Smooth muscle cell of the brain vasculature (primary cell): ENCODE data around the gene ANKMY1.
"Not testable (repeated sequence)": the region's sequence is repeated elsewhere in the genome, so short reads cannot be mapped to it uniquely, and the experiment has no call there.

Source experiments
- DNase-seq: peaks from one replicate; pipeline ENCODE4 v3.0.0-alpha.2; 2012; ENCODE audit warnings: low read depth, low spot score

ANKMY1 gene

DNA sequence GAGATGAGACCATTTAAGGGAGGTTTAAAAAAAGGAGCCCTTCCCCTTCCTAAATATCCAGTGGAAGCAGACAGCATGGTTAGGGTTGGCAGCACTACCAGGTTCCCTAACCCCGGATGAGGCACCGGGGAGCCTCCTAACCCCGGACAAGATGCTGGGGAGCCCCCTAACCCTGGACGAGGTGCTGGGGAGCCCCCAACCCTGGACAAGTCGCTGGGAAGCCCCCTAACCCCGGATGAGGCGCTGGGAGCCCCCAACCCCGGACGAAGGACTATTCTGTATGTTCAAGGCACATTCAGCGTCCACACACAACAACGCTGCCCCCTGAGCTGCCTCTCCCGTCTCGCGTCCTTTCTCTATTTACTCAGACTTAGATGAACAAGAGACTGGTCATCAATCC is 51.9 kb downstream of the ANKMY1 start:
- no peak for DNase-seq

DNA sequence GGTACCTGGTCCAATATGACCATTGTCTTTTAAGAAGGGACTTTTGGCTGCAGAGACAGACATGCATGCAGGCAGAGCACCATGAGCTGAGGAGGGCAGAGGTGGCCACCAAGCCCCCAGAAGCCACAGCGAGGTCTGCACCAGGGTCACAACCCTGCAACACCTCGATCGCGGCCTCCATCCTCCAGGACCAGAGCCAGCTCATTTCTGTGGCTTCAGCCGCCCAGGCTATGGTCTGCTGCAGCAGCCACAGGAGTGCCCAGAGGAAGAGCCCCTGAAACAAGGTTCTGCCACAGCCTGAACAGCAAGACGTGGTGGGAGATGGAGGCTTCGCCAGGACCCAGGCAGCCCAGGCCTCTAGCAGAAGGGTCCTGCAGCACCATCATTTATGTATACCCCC is 53.9 kb downstream of the ANKMY1 start:
- no peak for DNase-seq

DNA sequence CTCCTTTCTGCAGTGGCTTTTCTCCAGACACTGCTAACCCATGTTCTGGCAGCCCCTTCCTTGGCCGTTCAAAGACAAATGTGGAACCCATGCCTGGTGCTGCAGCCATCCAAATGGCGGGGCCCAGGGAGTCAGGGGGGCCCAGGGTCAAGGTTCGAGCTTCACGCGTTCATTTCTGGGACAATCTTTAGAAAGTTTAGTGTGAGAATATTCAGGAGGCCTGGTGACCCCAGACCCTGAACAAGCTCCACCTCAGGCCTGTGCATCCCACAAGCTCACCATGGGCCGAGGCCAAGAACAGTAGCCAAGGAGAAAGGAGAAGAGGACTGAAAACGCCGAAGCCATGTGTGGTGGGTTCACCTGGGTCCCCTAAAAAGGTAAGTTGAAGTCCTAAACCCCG is 54.4 kb downstream of the ANKMY1 start:
- no peak for DNase-seq

DNA sequence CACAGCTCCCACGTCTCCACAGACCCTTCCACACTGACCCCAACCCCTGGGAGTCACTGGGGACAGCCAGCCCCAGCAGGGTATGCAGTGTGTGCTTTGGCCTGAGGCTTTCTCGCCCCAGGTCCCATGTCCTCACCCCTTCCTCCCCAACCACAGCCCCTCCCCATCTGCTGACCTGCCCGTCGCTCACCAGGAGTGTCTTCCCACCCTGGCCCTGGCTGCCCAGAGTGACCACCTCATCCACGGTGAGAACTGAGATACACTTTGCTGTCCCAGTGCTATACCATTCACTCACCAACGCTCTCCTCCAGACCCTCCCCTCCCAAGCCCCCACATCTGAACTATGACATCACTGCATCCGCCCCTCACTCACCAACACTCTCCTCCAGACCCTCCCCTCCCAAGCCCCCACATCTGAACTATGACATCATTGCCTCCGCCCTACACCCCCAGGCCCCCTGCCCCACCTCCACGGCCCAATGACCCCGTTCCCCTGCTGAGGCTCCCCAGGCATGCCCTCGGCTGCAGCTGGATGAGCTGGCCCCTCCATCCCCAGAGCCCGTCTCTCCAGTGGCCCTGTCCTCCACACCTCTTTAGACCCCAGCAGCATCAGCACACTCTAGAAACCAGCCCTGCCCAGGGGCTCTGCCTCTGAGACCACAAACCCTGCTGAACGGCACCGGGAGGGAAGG is 55.2 kb downstream of the ANKMY1 start:
- no peak for DNase-seq

DNA sequence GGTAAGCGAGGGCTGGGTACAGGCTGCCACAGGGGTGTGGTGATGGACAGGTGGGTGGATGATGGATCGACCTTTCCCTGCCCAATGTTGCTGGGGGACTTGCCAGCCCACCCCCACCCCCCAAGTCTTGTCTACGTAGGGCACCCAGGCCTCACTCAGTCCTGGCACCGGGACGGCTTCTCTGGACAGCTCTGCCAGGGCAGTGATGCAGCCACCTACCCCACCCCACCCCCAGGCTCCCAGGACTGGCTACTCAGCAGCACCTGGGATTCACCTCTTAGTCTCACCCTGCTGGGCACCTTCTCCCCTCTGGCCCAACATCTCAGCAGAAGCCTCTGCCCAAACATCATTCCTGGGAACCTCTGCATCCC is 55.7 kb downstream of the ANKMY1 start:
- DNase-seq = no peak

DNA sequence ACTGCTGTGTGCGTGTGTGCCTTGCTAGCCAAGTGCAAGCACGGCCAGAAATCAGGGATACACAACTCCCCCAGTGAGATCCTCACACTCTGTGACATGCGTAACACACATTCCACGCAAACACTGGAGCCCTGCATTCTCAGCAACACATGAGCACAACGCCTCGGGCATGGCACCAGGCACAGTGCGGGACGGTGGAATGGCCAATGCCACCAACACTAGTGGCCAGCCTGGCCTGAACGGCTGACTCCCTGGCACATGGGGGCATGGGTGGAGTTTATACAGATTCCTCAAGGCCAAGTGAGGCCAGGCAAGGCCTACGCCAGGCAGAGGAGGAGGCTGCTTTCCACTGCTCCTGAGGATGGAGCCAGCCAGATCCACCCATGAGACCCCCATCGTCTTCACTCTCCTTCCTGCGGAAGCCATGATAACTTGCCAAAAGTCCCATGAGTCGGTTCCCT is 56.2 kb downstream of the ANKMY1 start:
- DNase-seq = no peak

DNA sequence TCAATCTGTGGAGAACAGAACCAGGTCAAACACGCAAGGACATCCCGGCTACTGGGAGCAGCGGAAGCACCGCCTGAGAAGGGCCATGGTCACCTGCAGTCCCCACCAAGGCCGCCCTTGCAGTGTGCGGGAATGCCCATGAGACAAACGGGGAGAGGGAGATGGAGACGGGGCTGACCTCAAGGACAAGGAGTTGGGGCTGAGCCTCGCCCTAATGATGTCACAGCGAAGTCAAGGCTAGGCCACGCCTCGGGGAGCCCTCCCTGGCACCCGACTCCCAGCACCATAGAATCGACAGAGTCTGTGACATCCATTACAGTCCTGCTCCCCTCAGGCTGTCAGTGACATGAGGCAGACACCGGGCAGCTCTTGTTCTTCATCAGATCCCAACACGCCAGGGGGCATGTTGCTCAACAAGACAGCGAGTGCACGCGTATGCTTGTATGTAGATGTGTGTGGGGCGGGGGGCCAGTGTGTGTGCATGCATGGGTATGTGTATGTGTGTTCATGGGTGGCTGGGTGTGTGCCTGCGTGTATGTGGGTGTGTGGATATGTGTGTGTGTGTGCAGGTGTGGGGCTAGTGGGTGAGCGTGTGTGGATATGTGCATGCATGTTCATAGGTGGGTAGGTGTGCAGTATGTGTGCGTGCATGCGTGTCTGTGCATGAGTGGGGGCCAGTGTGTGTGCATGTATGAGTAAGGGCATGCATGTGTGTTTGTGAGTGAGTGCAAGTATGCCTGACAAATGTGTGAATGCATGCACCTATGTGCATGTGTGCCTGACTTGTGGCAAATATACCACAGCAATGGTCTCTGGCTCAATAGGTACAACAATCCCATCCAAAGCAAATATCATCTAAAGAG is 57.0 kb downstream of the ANKMY1 start:
- DNase-seq = no peak

DNA sequence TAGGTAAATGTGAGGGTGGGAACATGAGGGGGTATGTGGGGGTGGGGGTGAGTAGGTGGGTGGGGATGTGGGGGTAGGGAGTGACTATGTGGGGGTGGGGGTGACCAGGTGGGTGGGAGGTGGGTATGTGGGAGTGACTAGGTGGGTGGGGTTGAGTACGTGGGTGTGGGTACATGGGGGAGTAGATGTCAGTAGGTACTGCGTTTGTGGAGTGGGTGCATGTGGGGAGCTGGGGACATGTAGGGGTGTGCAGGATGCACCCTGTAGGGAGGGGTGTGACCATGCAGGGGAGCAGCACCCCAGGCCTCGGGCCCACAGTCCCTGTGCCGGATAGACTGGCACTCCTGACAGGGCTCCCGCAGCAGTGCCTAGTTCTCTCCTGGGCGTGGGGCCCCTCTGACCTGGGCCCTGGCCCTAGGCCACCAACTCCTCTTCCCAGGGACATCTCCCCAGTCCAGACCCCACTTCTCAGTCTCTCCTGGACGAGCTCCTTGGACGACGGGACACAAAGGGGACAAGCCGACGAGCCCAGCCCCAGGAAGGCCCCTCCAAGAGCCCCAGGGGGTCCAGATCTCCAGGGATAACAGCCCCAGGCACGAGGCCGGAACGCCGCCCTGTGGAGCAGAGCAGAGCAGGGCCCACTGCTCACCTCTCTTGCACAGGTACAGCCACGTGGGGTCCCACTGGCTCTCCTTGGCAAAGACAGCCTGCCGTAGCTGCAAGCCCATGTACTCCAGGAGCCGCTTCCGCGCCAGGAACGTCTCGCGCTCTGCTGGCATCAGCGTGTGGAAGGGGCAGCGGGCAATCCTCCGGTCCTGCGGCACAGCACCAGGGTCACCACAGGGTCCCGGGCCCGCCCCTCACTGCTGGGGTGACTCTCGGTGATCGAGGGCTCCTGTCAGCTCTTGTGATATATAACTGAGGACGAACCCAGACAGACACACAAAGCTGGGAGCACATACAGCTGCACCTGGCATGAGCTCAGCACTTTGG is 58.2 kb downstream of the ANKMY1 start:
- DNase-seq = no peak

DNA sequence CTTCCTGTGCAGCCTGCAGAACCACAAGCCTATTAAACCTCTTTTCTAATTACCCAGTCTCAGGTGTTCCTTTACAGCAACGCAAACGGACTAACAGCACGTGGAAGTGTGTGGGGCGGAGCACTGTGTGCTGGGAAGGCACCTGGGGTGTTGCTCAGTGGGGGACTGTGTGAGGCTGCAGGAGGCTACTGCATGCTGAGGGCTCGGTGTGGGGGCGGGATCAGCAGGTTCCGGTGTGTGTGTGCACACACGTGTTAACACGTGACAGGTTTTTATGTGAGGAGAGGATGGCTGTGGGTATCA is 58.9 kb downstream of the ANKMY1 start:
- no peak for DNase-seq

DNA sequence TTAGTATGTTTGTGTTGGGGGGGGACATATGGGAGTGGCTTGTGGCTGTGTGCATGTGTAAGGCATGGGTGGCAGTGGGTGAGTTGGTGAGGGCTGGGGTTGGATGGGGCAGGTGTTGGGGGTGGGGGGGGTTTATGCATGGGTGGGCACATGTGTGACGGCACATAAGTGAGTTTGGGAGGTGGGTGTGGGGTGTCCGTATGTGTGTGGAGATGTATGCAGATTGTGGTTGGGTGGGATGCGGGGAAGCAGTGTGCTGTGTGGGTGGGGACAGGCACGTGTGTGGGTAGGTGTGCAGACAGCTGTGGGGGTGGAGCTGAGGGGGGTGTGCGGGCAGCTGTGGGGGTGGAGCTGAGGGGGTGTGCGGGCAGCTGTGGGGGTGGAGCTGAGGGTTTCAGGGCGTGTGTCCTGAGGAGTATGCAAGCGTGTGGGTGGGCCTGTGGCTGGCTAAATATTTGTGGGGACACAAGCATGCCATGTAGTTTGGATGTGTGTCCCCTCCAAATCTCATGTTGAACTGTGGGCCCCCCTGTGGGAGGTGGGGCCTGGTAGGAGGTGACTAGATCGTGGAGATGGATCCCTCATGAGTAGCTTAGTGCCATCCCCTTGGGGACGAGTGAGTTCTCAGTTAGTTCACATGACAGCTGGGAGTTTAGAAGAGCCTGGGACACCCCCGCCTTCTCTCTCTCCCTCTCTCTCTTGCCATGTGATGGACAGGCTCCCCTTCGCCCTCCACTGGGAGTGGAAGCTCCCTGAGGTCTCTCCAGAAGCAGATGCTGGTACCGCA is 59.4 kb downstream of the ANKMY1 start:
- DNase-seq = no peak

DNA sequence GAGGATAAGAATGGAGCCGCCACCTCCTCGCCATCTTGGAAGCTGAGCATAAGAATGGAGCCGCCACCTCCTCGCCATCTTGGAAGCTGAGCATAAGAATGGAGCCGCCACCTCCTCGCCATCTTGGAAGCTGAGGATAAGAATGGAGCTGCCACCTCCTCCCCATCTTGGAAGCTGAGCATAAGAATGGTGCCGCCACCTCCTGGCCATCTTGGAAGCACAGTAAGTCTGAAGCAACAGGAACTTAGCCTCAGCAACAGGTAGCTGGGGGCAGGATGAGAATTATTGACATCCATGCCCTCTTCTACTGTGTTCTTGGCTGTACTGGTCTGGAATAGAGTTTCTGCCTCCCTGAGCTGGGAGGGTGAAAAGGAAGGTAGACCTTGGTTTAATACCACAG is 60.7 kb downstream of the ANKMY1 start:
- not testable (repeated sequence) for DNase-seq

DNA sequence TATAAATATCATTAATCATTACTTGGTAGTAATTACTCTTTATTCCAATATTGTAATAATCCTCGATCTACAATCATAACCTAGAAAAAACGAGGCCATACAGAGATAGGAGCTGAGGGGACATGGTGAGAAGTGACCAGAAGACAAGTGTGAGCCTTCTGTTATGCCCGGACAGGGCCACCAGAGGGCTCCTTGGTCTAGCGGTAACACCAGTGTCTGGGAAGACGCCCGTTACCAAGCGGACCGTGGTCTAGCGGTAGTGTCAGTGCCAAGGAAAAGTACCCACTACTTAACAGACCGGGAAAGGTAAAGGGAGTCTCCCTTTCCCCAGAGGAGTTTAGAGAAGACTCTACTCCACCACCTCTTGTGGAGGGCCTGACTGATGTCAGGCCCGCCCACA is 62.8 kb downstream of the ANKMY1 start:
- not testable (repeated sequence) for DNase-seq

DNA sequence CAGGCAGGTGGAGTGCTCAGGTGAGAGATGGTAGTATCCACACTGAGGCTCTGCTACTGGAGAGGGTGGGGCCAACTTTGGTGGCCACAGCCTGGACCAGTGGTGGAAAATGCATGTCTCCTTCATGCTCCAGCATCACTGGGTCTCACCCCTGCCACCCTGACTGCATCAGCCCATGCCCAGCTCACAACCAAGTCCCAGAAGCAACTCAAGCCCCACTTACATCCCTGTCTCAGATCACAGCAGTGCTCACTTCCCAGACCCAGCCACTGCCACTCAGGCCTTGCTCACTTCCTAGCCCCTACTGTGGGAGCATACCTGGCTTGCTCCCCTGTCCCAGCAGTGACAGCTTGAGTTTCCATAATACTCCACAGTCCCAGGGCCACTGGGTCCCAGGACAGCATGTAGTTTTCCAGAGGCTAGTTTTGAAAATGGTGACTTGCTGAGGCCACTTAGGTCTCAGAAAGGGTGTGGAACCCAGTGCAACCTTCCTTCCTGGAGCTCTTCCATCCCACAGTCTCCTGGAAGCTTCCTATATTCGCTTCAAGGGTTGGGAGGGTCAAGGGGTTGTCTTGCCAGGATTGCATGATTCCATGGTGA is 63.5 kb downstream of the ANKMY1 start:
- no peak for DNase-seq

DNA sequence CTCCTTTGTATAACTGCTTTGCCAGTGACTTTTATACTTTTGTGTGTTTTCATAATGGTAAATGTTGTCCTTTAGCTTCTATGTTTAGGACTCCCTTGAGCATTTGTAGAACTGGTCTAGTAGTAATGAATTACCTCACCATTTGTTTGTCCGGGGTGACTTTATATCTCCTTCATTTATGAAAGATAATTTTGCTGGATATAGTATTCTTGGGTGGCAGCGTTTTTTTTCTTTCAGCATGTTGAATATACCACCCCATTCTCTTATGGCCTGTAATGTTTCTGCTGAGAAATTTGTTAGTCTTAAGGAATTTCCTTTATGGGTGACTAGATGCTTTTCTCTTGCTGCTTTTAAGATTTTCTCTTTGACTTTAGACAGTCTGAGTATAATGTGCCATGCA is 66.3 kb downstream of the ANKMY1 start:
- DNase-seq = no peak

DNA sequence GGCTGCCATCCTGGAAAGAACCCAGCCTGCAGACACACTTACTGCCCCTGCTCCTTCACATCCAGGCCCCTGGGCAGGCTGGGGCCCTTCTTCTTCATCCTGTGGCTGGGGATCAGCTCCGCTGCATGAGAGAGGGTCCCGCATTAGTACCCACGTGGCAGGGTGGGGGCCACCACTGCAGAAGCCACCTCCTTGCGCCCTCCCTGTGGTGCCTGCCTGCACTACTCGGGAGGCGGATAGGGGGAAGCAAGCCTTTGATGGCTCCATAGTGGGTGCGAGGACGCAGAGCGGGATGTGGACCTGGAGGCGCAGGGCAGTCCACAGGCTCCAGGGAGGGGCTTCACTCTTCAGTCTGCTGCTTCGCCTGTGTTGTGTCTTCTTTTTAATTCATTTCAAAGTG is 75.6 kb downstream of the ANKMY1 start:
- no peak for DNase-seq

DNA sequence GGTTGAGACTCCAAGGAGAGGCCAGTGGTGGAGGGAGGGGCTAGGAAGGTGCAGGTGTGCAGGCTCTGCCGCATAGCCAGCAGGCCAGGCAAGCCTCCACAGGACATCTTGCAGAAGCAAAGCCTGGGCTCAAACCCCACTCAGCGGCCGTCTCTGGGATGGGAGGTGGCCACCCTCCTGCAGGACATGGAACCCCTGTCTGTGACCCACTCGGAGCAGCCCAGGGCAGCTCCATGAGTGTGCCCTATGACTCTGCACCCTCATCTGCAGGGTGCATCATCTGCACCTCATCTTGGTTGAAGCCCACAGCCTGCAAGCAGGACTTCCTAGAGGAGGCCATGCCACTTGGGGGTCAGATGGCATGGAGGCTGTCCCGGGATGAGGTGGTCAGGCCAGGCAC is 76.1 kb downstream of the ANKMY1 start:
- DNase-seq = no peak

DNA sequence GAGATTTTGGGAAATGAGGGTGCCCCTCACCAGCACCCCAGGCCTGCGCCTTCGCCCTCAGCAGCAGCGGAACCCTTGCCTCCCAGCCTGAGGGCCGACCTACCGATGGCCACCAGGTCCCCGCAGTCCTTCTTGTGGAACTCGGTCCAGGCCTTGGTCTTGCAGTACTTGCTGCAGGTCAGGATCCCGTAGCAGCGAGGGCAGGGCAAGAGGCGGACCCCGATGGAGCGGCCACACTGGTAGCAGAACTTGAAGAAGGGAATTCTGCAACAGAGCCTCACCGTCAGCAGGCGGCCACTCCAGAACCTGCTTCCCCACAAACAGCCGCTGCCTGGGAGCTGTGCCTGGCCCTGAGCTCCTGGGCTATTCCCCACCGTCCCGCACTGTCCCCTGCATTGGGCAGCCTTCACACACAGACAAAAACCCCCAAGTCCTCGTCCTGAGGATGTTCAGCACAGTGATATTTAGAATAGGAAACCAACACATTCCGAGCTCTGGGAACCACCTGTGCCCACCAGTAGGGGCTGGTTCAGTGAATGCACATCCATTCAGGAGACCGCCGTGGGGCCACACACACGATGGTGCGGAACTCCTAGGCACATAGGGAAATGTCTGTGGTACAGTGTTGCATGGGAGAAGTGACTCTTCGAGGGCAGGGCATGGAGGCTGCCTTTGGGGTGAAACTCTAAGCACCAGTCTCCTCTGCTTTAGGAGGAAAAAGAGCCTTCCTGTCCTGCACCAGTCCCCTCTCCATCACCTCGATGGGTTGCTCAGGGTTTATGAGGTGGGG is 76.8 kb downstream of the ANKMY1 start:
- no peak for DNase-seq

DNA sequence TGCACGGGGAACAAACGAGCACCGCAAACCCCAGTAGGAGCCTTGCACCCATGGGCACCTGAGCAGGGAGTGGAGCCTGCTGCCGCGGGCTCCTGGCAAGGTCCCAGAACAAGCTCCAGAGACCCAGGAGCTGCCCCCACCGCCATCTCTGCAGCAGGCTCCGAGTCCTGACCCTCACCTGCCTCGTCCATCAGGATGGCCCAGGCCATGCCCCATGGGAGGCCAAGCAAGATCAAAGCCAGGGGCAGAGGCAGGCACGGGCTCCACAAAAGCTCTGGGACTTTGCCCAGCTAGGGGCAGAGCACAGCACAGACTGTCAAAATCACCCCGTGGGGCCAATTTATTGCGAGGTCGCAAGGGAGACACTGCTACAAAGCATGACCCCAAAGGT is 78.7 kb downstream of the ANKMY1 start:
- no peak for DNase-seq

DNA sequence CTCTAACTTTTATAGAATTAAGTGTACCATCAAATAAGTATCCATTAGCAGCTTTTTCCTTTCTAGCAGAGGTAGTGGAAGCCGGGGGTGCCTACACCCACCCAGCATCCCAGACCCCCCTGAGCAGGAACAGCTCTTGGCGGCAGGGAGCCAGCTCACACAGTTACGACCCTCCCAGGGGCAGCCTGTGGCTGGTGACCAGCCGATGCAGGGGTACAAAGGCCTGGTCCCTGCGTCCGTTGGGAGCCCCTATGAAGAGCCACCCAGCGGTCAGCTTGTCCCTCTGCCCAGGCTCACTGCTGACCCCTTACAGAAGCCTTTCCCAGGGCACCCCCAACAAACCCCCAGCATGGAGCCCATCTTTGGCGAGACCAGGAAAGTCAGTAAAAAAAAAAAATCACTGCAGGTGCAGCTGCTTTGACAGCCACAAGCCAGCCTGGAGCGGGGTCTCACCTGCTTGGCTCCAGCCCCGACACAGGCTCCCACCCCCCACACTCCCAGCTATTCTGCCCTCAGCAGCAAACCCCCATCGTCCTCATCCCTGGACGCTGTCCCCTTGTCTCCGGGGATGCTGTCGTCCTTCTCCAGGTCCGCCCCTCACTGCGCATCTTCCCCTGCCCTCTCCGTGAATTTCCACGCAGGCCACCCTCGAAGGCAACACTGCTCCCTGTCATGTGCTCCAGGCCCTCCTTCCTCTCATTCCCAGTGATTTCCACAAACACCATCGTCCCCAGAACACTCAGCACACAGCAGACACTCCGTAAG is 79.3 kb downstream of the ANKMY1 start:
- no peak for DNase-seq
